Stimulated activated naive CD4-positive, alpha-beta T cell (primary cell): ENCODE measurements around the gene MGAT4A.
A peak's percentile ranks its signal among the peaks of the same experiment; 100 is the strongest.

ENCODE experiments used
- DNase-seq, 6 experiments: peaks; one replicate each; lab custom pipeline; 2025; lab: John Stamatoyannopoulos, UW

Gene MGAT4A

DNA sequence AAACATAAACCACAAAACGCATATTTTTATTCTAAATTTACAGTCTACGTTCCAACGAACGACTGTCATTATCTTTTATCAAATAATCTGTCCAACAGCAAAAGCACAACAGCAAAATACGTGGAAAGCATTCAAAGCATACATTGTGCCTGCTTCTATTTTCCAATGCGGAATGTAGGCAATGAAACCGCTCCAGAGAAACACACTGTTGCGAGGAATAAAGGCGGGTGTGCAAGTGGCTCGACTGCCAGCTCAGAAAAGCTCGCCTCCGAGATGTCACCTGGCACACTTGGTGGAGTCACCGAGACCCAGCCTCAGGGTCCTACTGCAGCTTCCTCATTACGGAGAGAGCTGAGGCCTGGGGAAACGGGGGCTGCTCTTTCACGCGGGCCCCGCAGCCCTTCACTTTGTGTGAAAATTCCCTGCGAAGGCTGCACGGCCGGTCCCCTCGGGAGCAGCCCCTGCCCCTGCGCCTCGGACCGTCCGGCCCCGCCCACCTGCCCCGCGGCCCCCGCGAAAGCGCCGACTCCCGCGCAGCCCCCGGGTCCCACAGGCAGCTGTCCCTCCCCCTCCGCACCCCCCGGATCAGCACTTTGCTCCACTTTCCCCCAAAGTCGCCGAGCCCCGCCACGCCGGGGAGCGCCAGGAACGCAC is 752 bp downstream of the MGAT4A start:
- DNase-seq, result peak; percentile 52 to 66 (median 60)

DNA sequence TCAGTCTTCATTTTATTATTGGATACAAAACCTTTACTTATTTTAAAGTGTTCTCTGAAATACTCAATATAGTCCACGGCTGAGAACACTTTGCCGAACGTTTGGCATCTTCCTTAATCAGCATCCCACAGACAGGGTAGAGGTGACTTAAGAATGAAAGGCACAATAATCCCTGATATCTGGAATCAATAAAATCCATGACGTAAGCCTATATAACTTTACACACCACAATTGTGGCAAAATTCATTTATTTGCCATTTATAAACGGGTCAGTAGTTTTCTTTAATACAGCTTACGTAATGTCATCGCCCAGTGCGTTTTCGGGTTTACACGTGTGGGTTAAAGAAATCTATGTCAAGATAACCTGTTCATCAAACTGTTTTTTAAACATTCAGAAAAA is 1.3 kb downstream of the MGAT4A start:
- DNase-seq, result peak in 1 of 6 experiments; percentile 33

DNA sequence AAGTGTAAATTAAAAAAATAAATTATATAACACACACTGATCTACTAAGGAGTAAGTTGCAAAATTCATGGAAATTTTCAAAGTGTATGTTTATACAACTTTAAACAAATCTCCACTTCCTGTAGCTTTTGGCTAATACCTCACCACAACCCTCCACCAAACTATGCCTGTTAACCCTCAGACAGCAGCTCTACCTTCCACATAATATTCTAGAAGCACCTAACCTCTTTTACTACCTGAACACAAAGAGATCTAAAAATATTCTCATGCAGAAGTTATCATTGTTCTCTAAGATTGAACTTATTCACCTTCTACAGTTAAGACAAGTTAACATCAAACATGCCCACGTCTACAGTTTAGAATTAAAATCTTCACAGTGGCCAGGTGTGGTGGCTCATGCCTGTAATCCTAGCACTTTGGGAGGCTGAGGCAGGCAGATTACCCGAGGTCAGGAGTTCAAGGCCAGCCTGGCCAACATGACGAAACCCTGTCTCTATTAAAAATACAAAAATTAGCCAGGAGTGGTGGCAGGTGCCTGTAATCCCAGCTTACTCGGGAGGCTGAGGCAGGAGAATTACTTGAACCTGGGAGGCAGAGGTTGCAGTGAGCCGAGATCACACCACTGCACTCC is 2.7 kb downstream of the MGAT4A start:
- peak in 3 of 6 experiments; percentile 32 to 41 (median 41) for DNase-seq

DNA sequence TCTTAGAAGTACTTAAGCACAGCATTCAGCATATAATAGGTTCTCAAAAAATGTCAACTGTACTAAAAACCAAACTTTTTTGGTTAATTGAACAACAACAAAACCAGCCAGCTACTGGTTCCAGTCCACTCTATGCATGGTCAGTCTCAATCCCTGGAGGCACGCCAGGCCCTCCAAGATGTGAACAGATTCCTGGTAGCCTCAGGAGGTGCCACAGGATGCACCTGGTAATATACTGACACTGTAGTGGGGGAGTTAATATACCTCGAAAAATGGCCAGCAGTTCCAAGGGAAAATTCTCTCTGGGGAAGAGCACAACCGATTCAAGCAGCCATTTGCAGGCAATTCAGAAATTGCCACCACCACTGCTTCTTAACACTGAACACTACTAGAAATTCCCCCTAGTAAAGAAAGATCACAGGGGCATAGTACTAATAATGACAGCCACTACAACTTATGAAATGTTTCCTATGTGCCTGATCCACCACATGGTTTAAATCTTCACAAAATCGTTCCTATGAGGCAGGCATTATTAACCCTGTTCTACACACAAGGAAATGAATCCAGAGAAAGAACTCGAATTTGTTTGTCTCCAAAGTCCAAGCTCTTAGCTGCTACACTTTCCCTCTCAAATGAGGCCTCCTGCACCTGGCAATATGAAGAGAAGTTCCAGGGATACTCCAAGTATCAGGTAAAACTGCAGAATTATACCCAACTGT is 3.4 kb downstream of the MGAT4A start:
- DNase-seq, result no peak

DNA sequence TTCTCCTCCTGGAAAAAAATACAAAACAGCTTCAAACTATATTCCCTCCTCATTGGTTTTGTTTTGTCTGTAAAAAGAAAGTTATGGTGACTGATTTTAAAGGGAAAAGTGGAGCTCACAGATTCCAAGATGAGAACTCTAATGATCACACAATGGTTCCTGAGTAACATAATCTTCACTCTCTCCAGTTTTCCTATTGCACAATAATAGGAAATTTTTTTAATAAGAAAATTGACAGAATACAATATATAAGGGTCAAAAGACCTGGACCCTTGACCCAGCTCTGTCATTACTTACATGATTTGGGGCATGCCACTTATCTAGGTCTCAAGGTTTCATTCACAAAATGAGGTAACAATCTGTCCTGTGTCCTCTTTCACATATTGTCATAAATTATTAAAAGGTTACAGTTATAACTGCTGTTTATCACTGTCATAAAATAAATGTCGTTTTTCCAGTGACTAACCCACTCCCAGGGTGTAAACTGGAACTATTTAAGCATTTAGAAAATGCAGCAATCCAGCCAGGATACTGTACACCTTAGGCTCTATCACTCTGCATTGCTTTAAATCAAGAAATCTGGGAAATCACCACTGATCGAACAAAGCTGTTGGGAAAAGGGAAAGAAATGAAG is 4.1 kb downstream of the MGAT4A start:
- no peak for DNase-seq

DNA sequence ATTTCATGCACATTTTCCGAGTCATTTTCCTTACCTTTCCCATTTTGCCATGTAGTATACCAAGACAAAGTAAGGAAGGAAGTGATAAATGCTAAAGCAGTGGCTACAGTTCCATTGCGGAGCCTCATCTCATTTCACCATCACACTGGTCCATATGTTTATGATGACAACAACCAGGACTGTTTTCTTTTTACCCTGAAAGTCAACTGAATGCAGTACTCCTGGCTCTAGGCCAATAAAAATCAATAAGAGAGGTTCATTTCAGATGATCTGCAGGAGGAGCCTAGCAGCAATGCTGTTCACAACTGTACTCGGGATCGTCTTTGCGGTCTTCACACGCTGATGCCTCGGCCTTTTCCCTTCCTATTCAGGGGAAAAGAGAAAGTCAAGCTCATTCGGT is 4.7 kb downstream of the MGAT4A start:
- DNase-seq, result no peak

DNA sequence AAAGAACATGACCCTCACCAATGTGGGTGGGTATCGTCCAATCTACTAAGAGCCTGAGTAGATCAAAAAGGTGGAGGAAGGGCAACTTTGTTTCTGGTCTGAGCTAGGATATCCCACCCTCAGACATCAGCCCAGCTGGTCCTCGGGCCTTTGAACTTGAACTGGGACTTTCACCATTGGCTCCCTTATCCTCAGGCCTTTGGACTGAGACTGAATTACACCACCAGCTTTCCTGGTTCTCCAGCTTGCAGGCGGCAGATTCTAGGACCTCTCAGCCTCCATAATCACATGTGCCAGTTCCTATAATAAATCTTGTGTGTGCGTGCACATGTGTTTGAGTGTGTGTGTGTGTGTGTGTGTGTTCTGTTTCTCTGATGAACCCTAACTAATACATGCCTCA is 10.6 kb downstream of the MGAT4A start:
- no peak for DNase-seq

DNA sequence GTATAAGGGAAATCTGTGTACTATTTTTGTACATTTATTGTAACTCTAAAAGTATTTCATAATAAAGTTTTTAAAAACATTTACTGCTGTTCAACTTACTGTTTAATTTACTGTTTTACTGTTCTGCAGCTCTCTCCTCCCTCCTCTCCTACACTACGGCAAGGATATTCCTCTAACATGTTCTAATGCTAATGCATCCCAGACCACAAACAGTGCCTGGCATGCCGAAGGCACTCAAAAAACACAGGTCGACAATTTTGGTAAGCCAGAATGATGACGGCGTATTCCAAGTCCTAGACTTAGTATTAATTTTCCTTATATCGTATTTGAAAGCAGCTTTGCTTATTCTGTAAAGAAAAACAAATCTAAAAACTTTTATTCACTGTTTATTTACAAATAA is 13.3 kb downstream of the MGAT4A start:
- no peak for DNase-seq

DNA sequence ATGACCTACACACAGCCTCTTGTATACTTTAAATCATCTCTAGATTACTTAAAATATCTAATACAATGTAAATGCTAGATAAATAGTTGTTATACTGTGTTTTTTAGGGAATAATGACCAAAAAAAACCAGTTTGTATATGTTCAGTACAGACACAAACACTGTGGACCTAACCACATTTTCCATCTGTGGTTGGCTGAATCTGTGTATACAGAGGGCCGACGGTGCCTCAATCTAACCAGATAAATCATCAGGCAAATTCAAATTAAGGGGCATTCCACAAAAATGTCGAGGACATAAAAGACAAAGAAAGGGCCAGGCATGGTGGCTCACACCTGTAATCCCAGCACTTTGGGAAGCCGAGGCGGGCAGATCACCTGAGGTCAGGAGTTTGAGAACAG is 14.1 kb downstream of the MGAT4A start:
- DNase-seq, result no peak

DNA sequence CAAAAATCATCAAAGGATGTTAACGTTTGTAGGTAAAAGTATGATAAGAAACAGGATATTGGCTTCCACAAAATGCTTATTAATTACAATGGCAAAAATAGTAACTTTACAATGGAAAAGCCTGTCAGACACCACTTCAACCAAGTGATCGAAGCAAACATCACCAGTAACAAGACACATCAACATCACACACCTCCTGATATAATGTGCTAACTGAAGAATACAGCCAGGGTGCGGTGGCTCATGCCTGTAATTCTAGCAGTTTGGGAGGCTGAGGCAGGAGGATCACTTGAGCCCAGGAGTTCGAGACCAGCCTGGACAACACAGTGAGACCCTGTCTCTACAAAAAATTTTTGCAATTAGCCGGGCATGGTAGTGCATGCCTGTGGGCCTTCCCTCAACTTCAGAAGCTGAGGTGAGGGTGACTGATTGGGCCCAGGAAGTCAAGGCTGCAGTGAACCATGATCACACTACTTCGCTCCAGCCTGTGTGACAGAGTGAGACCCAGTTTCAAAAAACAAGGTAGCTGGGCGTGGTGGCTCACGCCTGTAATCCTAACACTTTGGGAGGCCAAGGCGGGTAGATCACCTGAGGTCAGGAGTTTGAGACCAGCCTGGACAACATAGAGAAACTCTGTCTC is 15.0 kb downstream of the MGAT4A start:
- DNase-seq, result peak in 2 of 6 experiments; percentile 35 to 47

DNA sequence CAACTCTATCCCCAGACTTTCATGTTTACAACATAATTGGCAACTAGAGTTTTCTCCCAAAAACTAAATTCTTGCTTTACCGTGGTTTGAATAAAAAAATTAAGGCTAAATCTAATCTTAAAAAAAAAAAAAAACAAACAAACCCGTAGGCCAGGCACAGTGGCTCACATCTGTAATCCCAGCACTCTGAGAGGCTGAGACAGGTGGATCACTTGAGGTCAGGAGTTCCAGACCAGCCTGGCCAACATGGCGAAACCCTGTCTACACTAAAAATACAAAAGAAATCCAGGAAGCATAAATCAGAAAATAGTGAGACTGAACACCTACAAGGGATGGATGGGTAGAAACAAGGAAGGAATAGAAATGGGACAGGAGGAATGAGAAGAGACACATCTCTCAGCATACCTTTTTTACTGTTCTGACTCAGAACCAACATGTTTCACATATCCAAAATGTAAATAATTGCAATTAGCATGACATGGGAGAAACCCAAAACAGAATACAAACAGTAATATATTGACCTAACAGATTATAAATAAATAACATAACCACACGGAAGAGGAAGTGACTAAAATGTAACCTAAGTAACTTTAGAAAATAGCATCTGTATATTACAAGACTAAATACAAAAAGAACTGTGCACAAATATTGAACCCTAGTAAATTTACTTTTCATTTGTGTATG is 17.5 kb downstream of the MGAT4A start:
- DNase-seq, result no peak

DNA sequence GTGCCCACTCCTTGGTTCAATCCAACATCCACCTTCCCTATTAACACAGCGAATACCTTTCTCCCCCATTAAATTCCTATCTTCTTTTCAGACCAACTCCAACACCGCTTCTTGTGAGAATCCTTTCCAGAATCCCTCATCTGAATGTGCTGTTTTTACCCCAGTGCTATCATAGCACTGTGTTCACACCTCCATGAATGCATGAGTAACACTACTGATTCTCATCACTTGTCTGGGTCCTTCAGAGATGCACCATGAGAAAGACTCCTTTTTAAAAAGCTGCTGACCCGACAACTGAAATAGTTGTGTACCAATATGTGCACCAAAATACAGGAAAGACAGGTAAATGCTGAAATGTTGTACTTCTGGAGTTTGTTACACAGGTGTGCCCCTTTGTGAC is 18.8 kb downstream of the MGAT4A start:
- DNase-seq, result no peak

DNA sequence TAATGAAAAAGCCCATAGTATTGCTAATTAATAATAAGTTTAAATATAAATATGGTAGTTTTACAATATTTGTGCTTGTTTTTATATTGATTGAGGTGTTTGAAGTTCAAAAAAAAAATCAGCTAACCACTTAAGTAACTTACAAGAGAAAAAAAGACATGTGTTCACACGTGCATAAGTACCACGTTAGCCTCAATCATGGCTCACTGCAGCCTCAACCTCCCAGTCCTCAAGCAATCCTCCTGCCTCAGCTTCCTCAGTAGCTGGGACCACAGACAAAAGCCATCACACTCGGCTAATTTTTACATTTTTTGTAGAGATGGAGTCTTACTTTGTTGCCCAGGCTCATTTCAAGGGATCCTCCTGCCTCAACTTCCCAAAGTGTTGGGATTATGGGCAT is 19.4 kb downstream of the MGAT4A start:
- DNase-seq, result no peak

DNA sequence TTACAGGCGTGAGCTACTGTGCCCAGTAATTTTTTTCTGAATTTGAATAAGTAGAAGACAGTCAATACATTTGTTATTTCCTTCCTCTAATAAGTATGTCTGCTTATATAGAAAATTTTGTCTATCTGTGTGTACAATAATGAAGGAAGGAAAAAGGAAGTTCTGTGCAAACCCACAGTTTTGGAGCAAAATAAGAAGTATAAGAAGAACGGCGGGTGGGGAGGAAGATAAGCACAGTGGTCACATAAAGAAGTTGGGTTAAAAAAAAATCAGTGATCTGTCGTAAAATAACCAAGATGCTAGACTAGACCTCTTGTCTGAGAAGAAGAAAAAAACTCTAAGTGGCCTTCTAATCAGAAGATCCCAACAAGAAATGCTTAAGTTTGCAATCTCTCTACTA is 20.2 kb downstream of the MGAT4A start:
- DNase-seq, result no peak

DNA sequence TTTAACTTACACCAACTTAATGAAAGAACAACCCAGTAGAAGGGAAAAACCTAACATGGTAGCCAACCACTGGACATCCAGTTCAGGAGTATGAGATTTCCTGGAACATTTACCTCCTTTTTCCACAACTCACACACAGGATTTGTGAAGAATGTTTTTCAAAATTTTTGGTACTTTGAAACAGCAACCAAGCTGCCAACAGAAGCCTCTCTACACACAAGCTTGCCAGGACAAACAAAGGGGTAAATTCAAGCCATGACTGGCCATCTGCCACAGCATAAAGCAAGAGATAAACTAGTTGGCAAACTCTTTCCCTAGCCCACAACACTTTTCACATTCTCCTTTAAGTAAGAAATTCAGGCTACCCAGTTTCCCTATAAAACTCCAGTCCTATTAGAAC is 21.4 kb downstream of the MGAT4A start:
- DNase-seq, result no peak

DNA sequence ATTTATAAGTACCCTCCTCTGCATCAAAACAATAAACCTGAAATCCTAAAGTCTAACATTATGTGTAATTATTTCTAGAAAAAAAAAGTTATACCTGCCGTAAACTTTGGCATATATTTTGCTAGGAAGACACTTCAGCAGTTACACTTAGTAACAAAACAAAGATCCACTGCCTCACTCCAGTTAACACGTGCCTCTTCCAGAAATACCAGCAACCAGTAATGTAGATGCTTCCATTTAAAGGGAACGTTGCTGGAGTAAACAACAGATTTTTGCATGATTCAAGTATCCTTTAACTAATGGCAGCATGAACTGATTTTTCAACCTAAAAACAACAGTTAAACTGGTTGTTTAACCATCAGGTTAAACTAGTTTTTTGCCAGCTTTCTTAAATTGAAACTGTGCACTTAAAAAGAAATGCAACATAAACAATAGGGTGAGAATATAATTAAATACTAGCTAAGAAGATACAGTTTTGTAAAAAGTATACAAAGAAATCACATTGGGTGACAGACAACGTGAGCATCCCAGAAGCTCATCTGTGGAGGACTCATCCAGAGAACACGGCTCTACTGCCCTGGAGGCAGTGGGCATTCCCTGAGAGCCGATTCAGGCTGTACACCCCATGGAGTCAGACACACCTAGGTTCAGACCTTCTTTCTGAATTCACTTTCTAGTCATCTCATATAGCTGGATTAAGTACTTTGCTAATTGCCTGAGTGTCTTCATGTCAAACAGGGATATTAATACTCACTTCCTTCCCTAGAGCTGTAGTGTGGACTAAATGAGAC is 22.3 kb downstream of the MGAT4A start:
- DNase-seq, result no peak

DNA sequence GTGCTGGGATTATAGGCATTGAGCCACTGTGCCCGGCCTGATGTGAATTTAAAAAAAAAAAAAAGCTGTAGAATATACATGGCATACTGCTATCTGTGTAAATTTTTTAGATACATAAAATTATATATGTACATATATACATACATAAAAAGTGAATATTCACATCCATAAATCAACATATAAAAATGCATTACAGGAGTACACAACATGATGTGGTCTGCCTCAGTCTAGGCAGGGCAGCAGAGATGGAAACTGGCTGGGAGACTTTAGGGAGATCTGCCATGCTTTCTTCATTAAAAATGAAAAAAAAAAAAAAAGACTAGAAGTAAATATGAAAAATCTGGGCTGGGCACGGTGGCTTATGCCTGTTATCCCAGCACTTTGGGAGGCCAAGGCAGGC is 24.3 kb downstream of the MGAT4A start:
- DNase-seq, result no peak

DNA sequence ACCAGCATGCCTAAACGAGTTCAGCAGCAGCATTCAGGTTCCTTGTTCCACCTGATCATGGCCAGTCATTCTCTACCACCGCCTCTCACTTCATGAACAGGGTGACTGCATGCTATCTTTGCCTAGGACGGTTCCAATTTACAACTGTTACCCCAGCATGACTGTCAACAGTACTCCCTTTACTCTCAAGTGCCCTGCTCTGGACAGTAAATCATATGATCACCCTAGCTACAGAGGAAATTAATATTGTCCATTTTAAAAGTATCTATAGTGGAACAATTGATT is 25.7 kb downstream of the MGAT4A start:
- no peak for DNase-seq

DNA sequence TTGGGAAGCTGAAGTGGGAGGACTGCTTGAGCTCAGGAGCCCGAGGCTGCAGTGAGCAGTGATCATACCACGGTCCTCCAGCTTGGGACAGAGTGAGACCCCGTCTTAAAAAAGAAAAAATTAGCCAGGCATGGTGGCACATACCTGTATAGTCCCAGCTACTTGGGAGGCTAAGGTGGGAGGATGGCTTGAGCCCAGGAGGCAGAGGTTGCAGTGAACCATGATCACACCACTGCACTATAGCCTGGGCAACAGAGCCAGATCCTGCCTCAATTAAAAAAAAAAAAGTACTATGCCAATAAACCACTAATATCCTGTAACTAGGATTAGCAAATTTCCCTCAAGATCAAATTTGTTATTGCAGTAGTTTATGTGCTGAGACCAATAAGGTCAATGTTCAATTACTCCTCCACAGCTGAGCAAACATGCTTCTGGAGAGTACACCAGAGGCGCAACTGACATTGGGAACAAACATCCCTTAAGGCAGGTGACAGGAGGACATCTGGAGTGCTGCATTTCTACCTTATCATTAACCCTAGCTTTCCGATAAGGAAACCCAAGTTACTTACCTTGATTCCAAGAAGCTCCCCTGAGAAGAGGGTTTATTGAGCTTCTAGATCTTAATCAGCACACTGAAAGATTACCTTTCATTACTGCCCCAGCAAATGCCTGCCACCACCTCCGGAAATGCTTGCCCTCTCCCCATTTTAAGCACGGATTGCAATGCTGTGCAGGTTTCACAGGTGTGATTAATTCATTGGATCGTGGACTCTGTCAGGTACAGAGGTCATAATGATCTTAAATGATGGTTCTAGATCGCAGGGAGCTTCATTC is 26.2 kb downstream of the MGAT4A start:
- no peak for DNase-seq

DNA sequence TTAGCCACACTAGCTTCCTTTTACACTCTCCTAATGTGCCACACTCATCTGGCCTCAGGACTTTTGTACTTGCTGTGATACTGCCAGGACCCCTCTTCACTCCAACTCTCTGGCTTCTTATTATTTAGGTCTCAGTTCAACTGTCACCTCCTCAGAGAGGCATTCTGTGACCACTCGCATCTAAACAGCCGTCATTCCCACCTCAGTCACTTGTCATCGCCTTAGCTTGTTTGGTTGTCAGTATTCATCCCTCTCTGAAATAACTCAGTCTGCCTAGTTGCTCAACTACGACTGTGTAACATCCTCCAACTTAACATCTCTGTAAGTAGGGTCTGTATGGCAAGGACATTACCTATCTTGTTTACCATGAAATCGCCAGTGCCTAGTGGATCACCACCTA is 27.2 kb downstream of the MGAT4A start:
- DNase-seq, result no peak
